Activated gamma-delta T cell treated with Interleukin-2 at 50 U/mL for 16 hours (primary cell): Measurements from ENCODE around the gene KRAS.

ENCODE experiments used
- DNase-seq: peaks from one replicate; pipeline ENCODE4 v3.0.0-alpha.2; 2020

Gene KRAS

GRCh38 chr12:25254271-25254880 lies 3.6 kb upstream of the KRAS start:
- no peak for DNase-seq

GRCh38 chr12:25253371-25254068 lies 2.8 kb upstream of the KRAS start:
- no peak for DNase-seq

- DNase-seq: no peak
Measured at GRCh38 chr12:25252946-25253345, 2.2 kb upstream of the KRAS start.

- DNase-seq: no peak
Measured at GRCh38 chr12:25251769-25252168, 1.0 kb upstream of the KRAS start.

GRCh38 chr12:25249931-25250738 lies 594 bp downstream of the KRAS start:
- DNase-seq: peak; percentile 46

- DNase-seq: no peak
Measured at GRCh38 chr12:25248732-25249131, 2.0 kb downstream of the KRAS start.

- no peak for DNase-seq
Measured at GRCh38 chr12:25248137-25248536, 2.6 kb downstream of the KRAS start.

GRCh38 chr12:25245491-25245890 lies 5.2 kb downstream of the KRAS start:
- DNase-seq: no peak

- DNase-seq: no peak
Measured at GRCh38 chr12:25243680-25243990, 7.1 kb downstream of the KRAS start.

GRCh38 chr12:25242981-25243679 lies 7.6 kb downstream of the KRAS start:
- no peak for DNase-seq

GRCh38 chr12:25241167-25242020 lies 9.3 kb downstream of the KRAS start:
- DNase-seq: peak; percentile 39

- no peak for DNase-seq
Measured at GRCh38 chr12:25236626-25237025, 14.1 kb downstream of the KRAS start.

GRCh38 chr12:25236190-25236589 lies 14.5 kb downstream of the KRAS start:
- no peak for DNase-seq

GRCh38 chr12:25213338-25213737 lies 37.4 kb downstream of the KRAS start:
- no peak for DNase-seq

- no peak for DNase-seq
Measured at GRCh38 chr12:25208554-25208953, 42.2 kb downstream of the KRAS start.

GRCh38 chr12:25207846-25208245 lies 42.9 kb downstream of the KRAS start:
- DNase-seq: no peak

GRCh38 chr12:25207411-25207810 lies 43.3 kb downstream of the KRAS start:
- DNase-seq: no peak

- no peak for DNase-seq
Measured at GRCh38 chr12:25202137-25202536, 48.6 kb downstream of the KRAS start.

- DNase-seq: no peak
Measured at GRCh38 chr12:25200703-25201102, 50.0 kb downstream of the KRAS start.

GRCh38 chr12:25197608-25198007 lies 53.1 kb downstream of the KRAS start:
- DNase-seq: no peak

- DNase-seq: peak; percentile 96
Measured at GRCh38 chr12:25195056-25195971, 55.4 kb downstream of the KRAS start, which contains the start of the genes DNAI7 and ETFRF1. Gene DNAI7 (minus strand): TSS chr12:25195160. CDS start chr12:25195078, 82 bp downstream. Gene ETFRF1 (plus strand): TSS chr12:25195237. CDS start chr12:25203957, 8,720 bp downstream.
